ENCODE results near the gene TPST2.

DNA sequence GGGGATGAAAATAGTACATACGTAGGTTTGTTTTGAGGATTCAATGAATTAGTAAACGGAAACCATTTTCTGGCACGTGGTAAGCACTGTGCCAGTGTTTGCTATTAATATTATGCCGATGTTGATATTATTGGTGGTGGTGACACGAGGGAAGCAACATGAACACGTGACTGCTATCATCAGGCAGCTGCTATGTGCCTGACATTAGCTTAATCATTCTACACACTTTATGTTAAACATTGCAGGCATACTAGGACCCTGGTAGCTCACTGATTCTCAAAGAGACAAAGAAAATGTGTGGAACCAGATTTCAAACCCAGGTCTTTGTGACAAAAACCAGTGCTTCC, 105.6 kb downstream of the TPST2 start:
- TF ChIP-seq, protein P1, sequence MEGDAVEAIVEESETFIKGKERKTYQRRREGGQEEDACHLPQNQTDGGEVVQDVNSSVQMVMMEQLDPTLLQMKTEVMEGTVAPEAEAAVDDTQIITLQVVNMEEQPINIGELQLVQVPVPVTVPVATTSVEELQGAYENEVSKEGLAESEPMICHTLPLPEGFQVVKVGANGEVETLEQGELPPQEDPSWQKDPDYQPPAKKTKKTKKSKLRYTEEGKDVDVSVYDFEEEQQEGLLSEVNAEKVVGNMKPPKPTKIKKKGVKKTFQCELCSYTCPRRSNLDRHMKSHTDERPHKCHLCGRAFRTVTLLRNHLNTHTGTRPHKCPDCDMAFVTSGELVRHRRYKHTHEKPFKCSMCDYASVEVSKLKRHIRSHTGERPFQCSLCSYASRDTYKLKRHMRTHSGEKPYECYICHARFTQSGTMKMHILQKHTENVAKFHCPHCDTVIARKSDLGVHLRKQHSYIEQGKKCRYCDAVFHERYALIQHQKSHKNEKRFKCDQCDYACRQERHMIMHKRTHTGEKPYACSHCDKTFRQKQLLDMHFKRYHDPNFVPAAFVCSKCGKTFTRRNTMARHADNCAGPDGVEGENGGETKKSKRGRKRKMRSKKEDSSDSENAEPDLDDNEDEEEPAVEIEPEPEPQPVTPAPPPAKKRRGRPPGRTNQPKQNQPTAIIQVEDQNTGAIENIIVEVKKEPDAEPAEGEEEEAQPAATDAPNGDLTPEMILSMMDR (IDR thresholded peaks at IDR 0.05; ENCODE audit: low read depth, low read length, poor library complexity, severe bottlenecking): no peak
- TF ChIP-seq EZH2phosphoT487 (IDR thresholded peaks at IDR 0.05; ENCODE audit: borderline replicate concordance, low read length): no peak
